ENCODE results near the gene KCNB1. TPM values are rescaled to one million over a fixed set of nuclear protein-coding genes. Genes with fewer than 3 reads are reported as not detected.

Gene KCNB1
- total and polyA plus RNA-seq, 4 donors = under 0.01 to 3.4 (median 1.4) TPM

DNA sequence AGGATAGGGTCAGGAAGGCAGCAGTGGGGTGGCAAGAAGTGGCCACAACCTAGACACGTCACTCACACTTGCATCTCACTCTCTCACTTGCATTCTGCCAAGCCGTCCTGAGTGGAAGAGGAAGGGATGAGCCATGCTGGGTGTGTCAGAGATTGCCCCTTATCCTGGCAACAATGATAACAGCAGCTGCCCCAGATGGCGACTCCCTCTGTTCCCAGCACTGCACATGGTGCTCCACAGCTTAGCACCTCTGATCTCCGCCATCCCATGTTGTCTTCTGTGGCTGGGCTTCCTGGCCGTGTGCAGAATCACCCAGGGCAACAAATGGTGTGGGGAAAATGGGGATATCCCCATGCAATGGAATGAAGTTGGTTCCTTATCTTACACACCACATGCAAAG is 11.1 kb downstream of the KCNB1 start:
- Histone ChIP-seq H3K4me1 (ENCODE audit: control insufficient read depth in 4 of 4, insufficient read depth in 4 of 4, low read length in 3 of 4) (peaks cover 10 to 21% (median 18%) of the 10 kb centered on the region in 4 donors), H3K27me3 (ENCODE audit: control insufficient read depth in 4 of 4, insufficient read depth in 4 of 4, low read length in 3 of 4) (no peaks in the 10 kb centered on the region), H3K27ac (ENCODE audit: low read depth in 1 of 2, low read length in 2 of 2) (no peak overlapping the region), H3K36me3 (ENCODE audit: control insufficient read depth in 4 of 4, insufficient read depth in 3 of 4, low read depth in 1 of 4, low read length in 3 of 4) (no peaks in the 10 kb centered on the region), H3K9ac (ENCODE audit: low read depth in 1 of 2, low read length in 2 of 2) (no peak overlapping the region), H3K4me3 (ENCODE audit: low read depth in 1 of 3, low read length in 3 of 3) (no peak overlapping the region), H3K9me3 (ENCODE audit: control insufficient read depth in 4 of 4, low read length in 3 of 4) (no peaks in the 10 kb centered on the region)
- DNase-seq (ENCODE audit: low spot score) = no peak
- 75% methylated on average over 5 of the region's 5 CpGs for WGBS
- TF ChIP-seq NR2F2 (IDR thresholded peaks at IDR 0.05) (no peak), CTCF (IDR thresholded peaks at IDR 0.05; ENCODE audit: low read depth, low read length, missing input control) (no peak), SP1 (IDR thresholded peaks at IDR 0.05) (no peak), RXRA (IDR thresholded peaks at IDR 0.05) (no peak), TAF1 (conservative IDR thresholded peaks at IDR 0.05) (no peak), FOXA2 (IDR thresholded peaks at IDR 0.05) (no peak)
- TF ChIP-seq, protein P1, sequence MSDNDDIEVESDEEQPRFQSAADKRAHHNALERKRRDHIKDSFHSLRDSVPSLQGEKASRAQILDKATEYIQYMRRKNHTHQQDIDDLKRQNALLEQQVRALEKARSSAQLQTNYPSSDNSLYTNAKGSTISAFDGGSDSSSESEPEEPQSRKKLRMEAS (IDR thresholded peaks at IDR 0.05) = no peak

GRCh38 chr20:49470922-49471321 is 11.5 kb downstream of the KCNB1 start:
- 90% methylated on average over 6 of the region's 6 CpGs for WGBS
- H3K27me3 ChIP-seq (ENCODE audit: control insufficient read depth in 4 of 4, insufficient read depth in 4 of 4, low read length in 3 of 4) = no peaks in the 10 kb centered on the region
- TF ChIP-seq RXRA (IDR thresholded peaks at IDR 0.05) (no peak), JUND (IDR thresholded peaks at IDR 0.05) (no peak), ATF3 (IDR thresholded peaks at IDR 0.05) (no peak), SP1 (IDR thresholded peaks at IDR 0.05) (no peak), REST (IDR thresholded peaks at IDR 0.05) (no peak), EGR1 (IDR thresholded peaks at IDR 0.05; ENCODE audit: low read depth in 2 of 2) (no peak), CTCF (IDR thresholded peaks at IDR 0.05; ENCODE audit: low read depth, low read length, missing input control) (no peak), NR2F2 (IDR thresholded peaks at IDR 0.05) (no peak)
- TF ChIP-seq, protein P1 (IDR thresholded peaks at IDR 0.05) = no peak

More at GRCh38 chr20:49470922-49471321, 11.5 kb downstream of the KCNB1 start:
- no peaks in the 10 kb centered on the region for H3K36me3 ChIP-seq (ENCODE audit: control insufficient read depth in 4 of 4, insufficient read depth in 3 of 4, low read depth in 1 of 4, low read length in 3 of 4)
- no peak overlapping the region for H3K27ac ChIP-seq (ENCODE audit: low read depth in 1 of 2, low read length in 2 of 2)
- no peaks in the 10 kb centered on the region for H3K9me3 ChIP-seq (ENCODE audit: control insufficient read depth in 4 of 4, low read length in 3 of 4)
- H3K4me1 ChIP-seq (ENCODE audit: control insufficient read depth in 4 of 4, insufficient read depth in 4 of 4, low read length in 3 of 4) = peaks cover 9 to 16% (median 14%) of the 10 kb centered on the region in 4 donors
- no peak overlapping the region for H3K9ac ChIP-seq (ENCODE audit: low read depth in 1 of 2, low read length in 2 of 2)
- no peak overlapping the region for H3K4me3 ChIP-seq (ENCODE audit: low read depth in 1 of 3, low read length in 3 of 3)
- DNase-seq (ENCODE audit: low spot score) = no peak
